Placental pericyte (primary cell): Measurements from ENCODE around the gene PDC. TPM values are rescaled to one million over a fixed set of nuclear protein-coding genes. Genes with fewer than 3 reads are reported as not detected.

Source experiments
- total RNA-seq: library from RNA; depleted of rRNA; stranded (reverse); fragments of >200 nt; gene quantifications from 2 replicates; pipeline ENCODE4 v1.2.3, GENCODE V29; 2012

Gene PDC
- total RNA-seq = 0.29 TPM in 1 of 2 replicates, not detected in the other

DNA sequence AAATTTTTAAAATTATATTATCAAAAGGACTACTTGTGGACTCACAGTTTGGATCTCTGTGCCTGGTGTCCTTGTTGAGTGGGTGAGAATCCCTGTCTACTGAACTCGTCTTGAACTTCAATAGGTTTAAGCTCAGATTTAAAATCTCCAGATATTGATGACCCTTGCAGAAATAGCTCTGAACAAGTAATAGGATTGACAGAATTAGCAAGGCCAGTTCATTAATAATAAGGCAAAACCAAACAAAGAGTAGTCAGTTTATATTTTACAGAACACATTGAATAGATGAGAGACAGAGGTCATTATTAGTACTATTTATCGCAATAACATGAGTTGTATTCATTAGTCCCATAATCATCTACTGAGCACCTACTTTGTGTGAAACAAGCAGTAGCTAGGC is at the start of gene PDC:
Gene PDC, minus strand, starts transcription at position 101 of the 400 bp plus-strand sequence. CDS start 11,655 bp downstream, outside the sequence.

Other genes with a start within 250 kb of the PDC start
- not detected in 2 replicates for gene PRG4, start 164.8 kb downstream of the PDC start, total RNA-seq
- gene TPR, start 85.9 kb downstream of the PDC start, total RNA-seq = 56.9 and 82.0 TPM in 2 replicates
- gene ODR4, start 85.3 kb downstream of the PDC start, total RNA-seq = 15.7 and 15.8 TPM in 2 replicates
- 113 and 326 TPM in 2 replicates for gene PTGS2, start 219.3 kb upstream of the PDC start, total RNA-seq